OCI-LY1 (cell line): ENCODE measurements around the gene LSAMP.

Source experiments
- H2AFZ ChIP-seq: fragments of 200-600 bp; sonication (generic), shearing (Covaris generic); 2 replicates; pipeline ENCODE4 v1.6.0; 2014; ENCODE audit warnings: antibody characterized with exemption, mild to moderate bottlenecking, low read length
- H3F3A ChIP-seq: fragments of 200-600 bp; sonication (generic), shearing (Covaris generic); 2 replicates; pipeline ENCODE4 v1.6.0; 2014; ENCODE audit warnings: mild to moderate bottlenecking, antibody characterized with exemption, low read length, moderate library complexity; ENCODE audit not compliant: insufficient read depth
- H3K27ac ChIP-seq: fragments of 200-600 bp; sonication (generic); 2 replicates; pipeline ENCODE4 v1.5.1; 2014; ENCODE audit warnings: low read length, mixed run types, mild to moderate bottlenecking, low read depth; ENCODE audit not compliant: poor library complexity, severe bottlenecking
- H3K27me3 ChIP-seq: fragments of 200-600 bp; sonication (generic); 2 replicates; pipeline ENCODE4 v1.6.0; 2014; ENCODE audit warnings: antibody characterized with exemption, mild to moderate bottlenecking, low read length, moderate library complexity; ENCODE audit not compliant: insufficient read depth
- H3K36me3 ChIP-seq: fragments of 200-600 bp; sonication (generic); 2 replicates; pipeline ENCODE4 v1.6.1; 2014; ENCODE audit warnings: mild to moderate bottlenecking, antibody characterized with exemption, low read length, moderate library complexity, mixed read lengths; ENCODE audit not compliant: insufficient read depth
- H3K4me1 ChIP-seq: fragments of 200-600 bp; sonication (generic); 2 replicates; pipeline ENCODE4 v1.5.1; 2014; ENCODE audit warnings: mild to moderate bottlenecking, low read length, moderate library complexity; ENCODE audit not compliant: insufficient read depth, severe bottlenecking
- H3K4me2 ChIP-seq: fragments of 200-600 bp; sonication (generic), shearing (Covaris generic); 2 replicates; pipeline ENCODE4 v1.6.1; 2014; ENCODE audit warnings: low read length
- H3K4me3 ChIP-seq: fragments of 200-600 bp; sonication (generic); 2 replicates; pipeline ENCODE4 v1.5.1; 2014; ENCODE audit warnings: low read length, low read depth, mild to moderate bottlenecking, mixed read lengths; ENCODE audit not compliant: poor library complexity, severe bottlenecking
- H3K79me2 ChIP-seq: fragments of 200-600 bp; shearing (Covaris generic); 2 replicates; pipeline ENCODE4 v1.6.1; 2016; ENCODE audit warnings: mixed run types, low read length, mixed read lengths; ENCODE audit not compliant: insufficient read depth
- H3K9ac ChIP-seq: fragments of 200-600 bp; sonication (generic), shearing (Covaris generic); 2 replicates; pipeline ENCODE4 v1.6.1; 2014; ENCODE audit warnings: mild to moderate bottlenecking, low read length, mixed read lengths
- H3K9me2 ChIP-seq: fragments of 200-600 bp; sonication (generic), shearing (Covaris generic); 2 replicates; pipeline ENCODE4 v1.6.1; 2014; ENCODE audit warnings: low read depth, mild to moderate bottlenecking, low read length, mixed read lengths
- H3K9me3 ChIP-seq: fragments of 200-600 bp; shearing (Covaris generic); 2 replicates; pipeline ENCODE4 v1.6.1; 2014; ENCODE audit warnings: low read length, mixed read lengths
- H4K20me1 ChIP-seq: fragments of 200-600 bp; sonication (generic), shearing (Covaris generic); 2 replicates; pipeline ENCODE4 v1.6.0; 2016; ENCODE audit warnings: mild to moderate bottlenecking, low read length; ENCODE audit not compliant: insufficient read depth
- CTCF ChIP-seq: fragments of 200-600 bp; sonication (generic), shearing (Covaris generic); IDR thresholded peaks from 2 replicates; pipeline ENCODE4 v1.5.1; 2017; ENCODE audit warnings: mild to moderate bottlenecking, antibody characterized with exemption, low read length, moderate library complexity, mixed read lengths
- EZH2 ChIP-seq: fragments of 200-600 bp; sonication (generic), shearing (Covaris generic); IDR thresholded peaks from 2 replicates; pipeline ENCODE4 v1.8.0; 2017; ENCODE audit warnings: borderline replicate concordance, mixed run types, mild to moderate bottlenecking, antibody characterized with exemption, low read length, moderate library complexity, mixed read lengths

Gene LSAMP

GRCh38 chr3:116191409-116191808 is 253.9 kb downstream of the LSAMP start:
- H3K27me3 ChIP-seq = no peaks in the 10 kb centered on the region
- no peak overlapping the region for H3K4me2 ChIP-seq
- H3K9me2 ChIP-seq = no peaks in the 10 kb centered on the region
- TF ChIP-seq EZH2 (no peak), CTCF (no peak)
- no peak overlapping the region for H3K9ac ChIP-seq
- no peaks in the 10 kb centered on the region for H3K9me3 ChIP-seq
- no peaks in the 10 kb centered on the region for H4K20me1 ChIP-seq
- no peak overlapping the region for H3K4me3 ChIP-seq
- no peaks in the 10 kb centered on the region for H3F3A ChIP-seq
- H3K36me3 ChIP-seq = no peaks in the 10 kb centered on the region
- H3K79me2 ChIP-seq = no peaks in the 10 kb centered on the region
- no peaks in the 10 kb centered on the region for H3K4me1 ChIP-seq
- H3K27ac ChIP-seq = no peak overlapping the region
- no peak overlapping the region for H2AFZ ChIP-seq

- Histone ChIP-seq H3K79me2 (no peaks in the 10 kb centered on the region), H4K20me1 (no peaks in the 10 kb centered on the region), H3F3A (no peaks in the 10 kb centered on the region), H3K27me3 (no peaks in the 10 kb centered on the region), H3K36me3 (no peaks in the 10 kb centered on the region), H3K4me3 (no peak overlapping the region), H3K4me1 (no peaks in the 10 kb centered on the region), H3K9me3 (no peaks in the 10 kb centered on the region), H3K27ac (no peak overlapping the region), H2AFZ (no peak overlapping the region), H3K4me2 (no peak overlapping the region), H3K9me2 (no peaks in the 10 kb centered on the region), H3K9ac (no peak overlapping the region)
- TF ChIP-seq EZH2 = no peak
- no peak for TF ChIP-seq CTCF
Measured at GRCh38 chr3:116190095-116190494, 255.2 kb downstream of the LSAMP start.

- H3K36me3 ChIP-seq = no peaks in the 10 kb centered on the region
- H3F3A ChIP-seq = no peaks in the 10 kb centered on the region
- H2AFZ ChIP-seq = no peak overlapping the region
- no peaks in the 10 kb centered on the region for H3K9me2 ChIP-seq
- H4K20me1 ChIP-seq = no peaks in the 10 kb centered on the region
- H3K9me3 ChIP-seq = no peaks in the 10 kb centered on the region
- H3K27ac ChIP-seq = no peak overlapping the region
- no peak overlapping the region for H3K9ac ChIP-seq
- H3K4me2 ChIP-seq = no peak overlapping the region
- H3K4me1 ChIP-seq = no peaks in the 10 kb centered on the region
- no peak overlapping the region for H3K4me3 ChIP-seq
- no peaks in the 10 kb centered on the region for H3K79me2 ChIP-seq
- no peak for TF ChIP-seq CTCF
- no peak for TF ChIP-seq EZH2
- H3K27me3 ChIP-seq = no peaks in the 10 kb centered on the region
Measured at GRCh38 chr3:116188231-116188785, 257.0 kb downstream of the LSAMP start.
